Motor neuron (in vitro differentiated cells): Measurements from ENCODE around the gene WDR12. TPM values are rescaled to one million over a fixed set of nuclear protein-coding genes. Genes with fewer than 3 reads are reported as not detected.
"Not testable (repeated sequence)": the region's sequence is repeated elsewhere in the genome, so short reads cannot be mapped to it uniquely, and the experiment has no call there.

Experiments used
- ATAC-seq, 8 experiments: fragments of 200-7000 bp; cut with Tn5 transposase; replicated peaks in 6 of 8; 2 replicates each; pipeline ENCODE4 v1.8.0; 2021; ENCODE audit warnings: mild to moderate bottlenecking in 8 of 8, moderate library complexity in 8 of 8
- H3K27ac ChIP-seq, 2 donors: fragments of 250-450 bp; sonication (Bioruptor Pico); 2 replicates each; pipeline ENCODE4 v1.9.0; 2021; ENCODE audit warnings: antibody characterized with exemption in 2 of 2, mild to moderate bottlenecking in 2 of 2, moderate library complexity in 1 of 2
- H3K4me1 ChIP-seq, 2 donors: fragments of 250-450 bp; sonication (Bioruptor Pico); replicated peaks in 1 of 2; 2 replicates each; pipeline ENCODE4 v1.6.1; 2021; ENCODE audit warnings: antibody characterized with exemption in 2 of 2, mild to moderate bottlenecking in 2 of 2, moderate library complexity in 1 of 2
- H3K4me3 ChIP-seq, 5 donors: fragments of 250-450 bp; sonication (Bioruptor Pico); 2 replicates each; pipeline ENCODE4 v1.9.0; 2021; ENCODE audit warnings: antibody characterized with exemption in 5 of 5, mild to moderate bottlenecking in 5 of 5, moderate library complexity in 4 of 5
- WGBS, 10 experiments: fragments of 450-650 bp; shearing (Covaris generic); methylation state at CpG; one replicate each; pipeline ENCODE4 v1.0.0; 2022; 5-methylcytosine and 5-hydroxymethylcytosine counted together
- in situ Hi-C, 9 experiments: fragments of 400-800 bp; cut with MboI; loops; one replicate each; pipeline ENCODE4 v1.15.0; 2021; ENCODE audit warnings: low sequenced_read_pairs in 9 of 9, low pct_unique_long_range_greater_than_20kb in 2 of 9; ENCODE audit not compliant: unreplicated experiment in 9 of 9
- total RNA-seq, 8 experiments: library from RNA; unstranded; fragments of 300-600 nt; gene quantifications; 2 replicates each; pipeline versions ENCODE4 v1.2.3 to v1.2.4, GENCODE V29; 2022

Gene WDR12
- total RNA-seq, 8 experiments from 2014 or later, result 18.7 to 72.1 (median 32.9) TPM

- 17 to 100% (median 71%) methylated on average over 1 of the region's 1 CpG; no CpG with 5 or more reads in 1 of the 10 experiments for WGBS, 10 experiments
- in situ Hi-C loops, result no loop called here
Observed at GRCh38 chr2:202918860-202919259, 7.4 kb upstream of the WDR12 start.

GRCh38 chr2:202912342-202913201 lies 1.1 kb upstream of the WDR12 start:
- ATAC-seq, result peak; percentile 66 to 69 (median 67)
- WGBS, 10 experiments, result 0 to 11% (median 4%) methylated on average over 1 to 5 of the region's 49 CpGs

More at GRCh38 chr2:202918860-202919259, 7.4 kb upstream of the WDR12 start:
- no peak overlapping the region for H3K4me3 ChIP-seq
- no peaks in the 10 kb centered on the region for H3K4me1 ChIP-seq
- no peak for ATAC-seq
- H3K27ac ChIP-seq, result no peak overlapping the region

GRCh38 chr2:202911203-202911511 lies 316 bp downstream of the WDR12 start:
- peak in 5 of 8 experiments; percentile 1 to 22 (median 4) for ATAC-seq
- in situ Hi-C loops, result no loop called here
- WGBS, 10 experiments, result 0 to 5% (median 0%) methylated on average over 3 to 7 of the region's 8 CpGs; no CpG with 5 or more reads in 5 of the 10 experiments
- Histone ChIP-seq H3K27ac (no peak overlapping the region), H3K4me1 (peaks cover 0 to 6% of the 10 kb centered on the region in 2 donors), H3K4me3 (peak overlapping the region; percentile 56 to 100 (median 82))

More at GRCh38 chr2:202912342-202913201, 1.1 kb upstream of the WDR12 start:
- H3K4me1 ChIP-seq, in situ Hi-C loops: not testable (repeated sequence)
- peak overlapping the region; percentile 56 to 100 (median 82) for H3K4me3 ChIP-seq
- peak overlapping the region; percentile 86 to 93 for H3K27ac ChIP-seq

DNA sequence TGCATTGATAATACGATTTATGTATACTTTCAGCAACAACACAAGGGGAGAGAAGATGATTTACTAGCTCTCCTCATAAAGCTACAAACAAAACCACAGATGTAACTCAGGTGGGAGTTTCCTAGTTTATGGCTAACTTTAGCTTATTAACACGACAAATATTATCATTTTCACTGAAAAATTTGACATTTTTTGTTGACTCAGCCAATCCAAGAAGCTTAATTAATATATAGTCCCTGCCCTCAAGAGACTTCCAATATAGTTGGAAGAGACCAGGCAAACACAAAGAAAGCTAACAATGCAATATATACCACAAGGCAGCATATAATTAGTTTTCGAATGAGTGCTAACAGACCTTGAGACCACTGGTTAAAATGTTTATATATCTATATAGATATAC lies 775 bp downstream of the WDR12 start:
- peak overlapping the region; percentile 56 to 100 (median 82) for H3K4me3 ChIP-seq
- peaks cover 0 to 6% of the 10 kb centered on the region in 2 donors for H3K4me1 ChIP-seq
- 0 to 41% (median 4%) methylated on average over 1 to 3 of the region's 3 CpGs; no CpG with 5 or more reads in 1 of the 10 experiments for WGBS, 10 experiments
- H3K27ac ChIP-seq, result no peak overlapping the region
- in situ Hi-C loops, result no loop called here
- ATAC-seq, result no peak

DNA sequence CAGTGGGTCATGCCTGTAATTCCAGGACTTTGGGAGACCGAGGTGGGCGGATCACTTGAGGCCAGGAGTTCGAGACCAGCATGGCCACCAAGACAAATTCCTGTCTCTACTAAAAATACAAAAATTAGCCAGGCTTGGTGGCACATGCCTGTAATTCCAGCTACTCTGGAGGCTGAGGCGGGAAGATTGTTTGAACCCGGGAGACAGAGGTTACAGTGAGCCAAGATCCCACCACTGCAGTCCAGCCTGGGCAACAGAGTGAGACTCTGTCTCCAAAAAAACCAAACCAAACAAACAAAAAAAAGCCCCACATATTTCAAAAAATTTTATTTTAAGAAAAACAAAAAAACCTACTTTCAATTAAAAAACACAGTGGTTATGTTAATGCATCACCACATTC lies 1.2 kb downstream of the WDR12 start:
- peak overlapping the region in 3 of 5 donors; percentile 82 to 100 (median 90) for H3K4me3 ChIP-seq
- in situ Hi-C loops, result not testable (repeated sequence)
- WGBS, 10 experiments, result 75 to 100% (median 94%) methylated on average over 1 to 5 of the region's 5 CpGs; no CpG with 5 or more reads in 3 of the 10 experiments

DNA sequence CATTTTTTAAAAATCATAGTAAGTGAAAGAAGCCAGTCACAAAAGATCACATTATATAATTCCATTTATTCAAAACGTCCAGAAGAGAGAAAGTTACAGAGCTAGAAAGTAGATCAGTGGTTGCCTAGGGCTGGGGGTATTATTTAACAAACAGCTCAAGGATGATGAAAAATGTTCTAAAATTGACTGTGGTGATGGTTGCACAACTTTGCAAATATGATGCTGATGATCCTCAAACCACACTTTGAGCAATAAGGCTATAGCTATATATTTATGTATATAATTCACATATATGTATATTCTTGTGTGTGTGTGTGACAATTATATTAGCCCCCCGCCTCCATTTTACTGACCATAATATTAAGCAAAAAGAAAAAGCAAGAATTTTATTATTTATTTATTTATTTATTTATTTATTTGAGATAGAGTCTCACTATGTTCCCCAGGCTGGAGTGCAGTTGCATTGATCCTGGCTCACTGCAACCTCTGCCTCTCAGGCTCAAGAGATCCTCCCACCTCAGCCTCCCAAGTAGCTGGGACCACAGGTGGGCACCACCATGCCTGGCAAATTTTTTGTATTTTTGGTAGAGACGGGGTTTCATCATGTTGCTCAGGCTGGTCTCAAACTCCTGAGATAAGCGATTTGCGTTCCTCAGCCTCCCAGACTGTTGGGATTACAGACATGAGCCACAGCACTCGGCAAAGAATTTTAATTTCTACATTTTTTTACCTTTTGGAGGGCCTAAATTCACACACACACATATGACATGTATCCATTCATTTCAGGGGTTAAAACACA lies 1.9 kb downstream of the WDR12 start:
- Histone ChIP-seq H3K27ac (no peak overlapping the region), H3K4me1 (peaks cover 0 to 6% of the 10 kb centered on the region in 2 donors), H3K4me3 (no peak overlapping the region)
- in situ Hi-C loops, result no loop called here
- ATAC-seq, result no peak
- WGBS, 10 experiments, result 44 to 100% (median 96%) methylated on average over 1 to 6 of the region's 6 CpGs; no CpG with 5 or more reads in 1 of the 10 experiments

More for the DNA sequence above, 1.2 kb downstream of the WDR12 start:
- H3K27ac ChIP-seq, ATAC-seq, H3K4me1 ChIP-seq: not testable (repeated sequence)

GRCh38 chr2:202908186-202908585 lies 3.3 kb downstream of the WDR12 start:
- ATAC-seq, result no peak
- WGBS, 10 experiments, result 73 to 96% (median 88%) methylated on average over 2 to 4 of the region's 5 CpGs; no CpG with 5 or more reads in 2 of the 10 experiments
- Histone ChIP-seq H3K27ac (no peak overlapping the region), H3K4me1 (peaks cover 0 to 6% of the 10 kb centered on the region in 2 donors), H3K4me3 (no peak overlapping the region)
- in situ Hi-C loops, result no loop called here

GRCh38 chr2:202905507-202905906 lies 6.0 kb downstream of the WDR12 start:
- in situ Hi-C loops, ATAC-seq, H3K4me3 ChIP-seq, H3K27ac ChIP-seq, H3K4me1 ChIP-seq: not testable (repeated sequence)

- 87 to 100% (median 100%) methylated on average over 1 to 5 of the region's 7 CpGs; no CpG with 5 or more reads in 4 of the 10 experiments for WGBS, 10 experiments
- in situ Hi-C loops, result no loop called here
- Histone ChIP-seq H3K4me3 (no peak overlapping the region), H3K4me1 (no peaks in the 10 kb centered on the region), H3K27ac (no peak overlapping the region)
- no peak for ATAC-seq
Observed at GRCh38 chr2:202885190-202885589, 26.3 kb downstream of the WDR12 start.

DNA sequence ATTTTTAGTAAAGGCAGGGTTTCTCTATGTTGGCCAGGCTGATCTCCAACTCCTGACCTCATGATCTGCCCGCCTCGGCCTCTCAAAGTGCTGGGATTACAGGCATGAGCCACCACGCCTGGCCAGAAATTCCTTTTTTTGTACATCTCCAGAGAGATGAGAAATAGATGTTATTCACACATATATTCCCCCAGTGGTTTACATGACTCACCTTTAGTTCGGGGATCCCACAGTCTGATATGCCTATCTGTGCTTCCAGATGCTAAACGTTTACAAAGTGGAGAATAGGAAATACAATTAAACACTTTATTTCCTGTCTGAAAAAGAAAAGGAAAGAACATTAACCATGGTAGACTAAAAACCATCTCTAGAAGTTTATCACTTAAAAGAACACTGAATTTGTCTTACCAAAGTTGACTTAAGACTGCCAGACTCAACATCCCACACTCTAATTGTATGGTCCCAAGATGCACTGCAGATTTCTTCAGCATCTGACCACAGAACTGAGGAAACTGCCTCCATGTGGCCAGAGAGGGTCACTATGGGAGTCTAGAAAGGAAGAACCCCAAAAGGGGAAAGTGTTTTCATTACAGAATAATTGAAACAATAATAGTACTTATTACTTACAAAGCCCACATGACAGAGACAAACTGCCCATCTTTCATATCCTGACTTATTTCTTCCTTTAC lies 27.3 kb downstream of the WDR12 start:
- in situ Hi-C loops, result no loop called here
- H3K4me3 ChIP-seq, result no peak overlapping the region
- H3K4me1 ChIP-seq, result no peaks in the 10 kb centered on the region
- WGBS, 10 experiments, result 52 to 100% (median 86%) methylated on average over 1 to 5 of the region's 5 CpGs; no CpG with 5 or more reads in 1 of the 10 experiments
- no peak for ATAC-seq
- no peak overlapping the region for H3K27ac ChIP-seq

DNA sequence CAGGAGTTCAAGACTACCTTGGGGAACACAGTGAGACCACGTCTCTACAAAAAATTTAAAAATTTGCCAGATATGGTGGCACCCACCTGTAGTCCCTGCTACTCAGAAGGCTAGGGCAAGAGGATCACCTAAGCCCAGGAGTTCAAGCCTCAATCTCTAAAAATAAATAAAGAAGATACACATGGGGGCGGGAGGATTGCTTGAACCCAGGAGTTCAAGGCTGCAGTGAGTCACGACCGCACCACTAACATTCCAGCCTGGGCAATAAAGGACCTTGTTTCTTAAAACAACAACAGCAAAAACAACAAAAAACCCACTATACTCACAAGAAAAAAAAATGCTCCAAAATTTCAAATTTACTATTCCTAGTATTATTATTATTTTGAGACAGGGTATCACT lies 29.9 kb downstream of the WDR12 start:
- Histone ChIP-seq H3K4me1 (no peaks in the 10 kb centered on the region), H3K4me3 (no peak overlapping the region), H3K27ac (no peak overlapping the region)
- ATAC-seq, result no peak
- 94 to 100% (median 100%) methylated on average over 1 to 4 of the region's 4 CpGs; no CpG with 5 or more reads in 2 of the 10 experiments for WGBS, 10 experiments
- in situ Hi-C loops, result no loop called here

- in situ Hi-C loops, result no loop called here
- H3K4me3 ChIP-seq, result no peak overlapping the region
- ATAC-seq, result no peak
- no peak overlapping the region for H3K27ac ChIP-seq
- WGBS, 10 experiments, result 94 to 100% (median 100%) methylated on average over 1 to 2 of the region's 2 CpGs; no CpG with 5 or more reads in 3 of the 10 experiments
- no peaks in the 10 kb centered on the region for H3K4me1 ChIP-seq
Observed at GRCh38 chr2:202877699-202878098, 33.8 kb downstream of the WDR12 start.
